Ascending aorta (tissue), 2 donors: ENCODE measurements around the gene ACTG1. TPM values are rescaled to one million over a fixed set of nuclear protein-coding genes. Genes with fewer than 3 reads are reported as not detected.

Source experiments
- DNase-seq, 2 donors: peaks; one replicate each; pipeline ENCODE4 v3.0.0-alpha.2; 2019; ENCODE audit warnings: low spot score in 2 of 2
- H3K27ac ChIP-seq, 2 donors: fragments of 200-600 bp; sonication (generic); one replicate each; pipeline ENCODE4 v1.5.1; 2016 to 2017; ENCODE audit warnings: mild to moderate bottlenecking in 1 of 2
- H3K27me3 ChIP-seq: fragments of 200-600 bp; sonication (generic); one replicate; pipeline ENCODE4 v1.5.1; 2017
- H3K36me3 ChIP-seq, 2 donors: fragments of 200-600 bp; sonication (generic); one replicate each; pipeline ENCODE4 v1.5.1; 2016
- H3K4me1 ChIP-seq, 2 donors: fragments of 200-600 bp; sonication (generic); one replicate each; pipeline ENCODE4 v1.5.1; 2016 to 2017; ENCODE audit warnings: mild to moderate bottlenecking in 1 of 2
- H3K4me3 ChIP-seq, 2 donors: fragments of 200-600 bp; sonication (generic); one replicate each; pipeline ENCODE4 v1.5.1; 2016 to 2017; ENCODE audit warnings: mild to moderate bottlenecking in 1 of 2
- H3K9me3 ChIP-seq, 2 donors: fragments of 200-600 bp; sonication (generic); one replicate each; pipeline ENCODE4 v1.5.1; 2016
- CTCF ChIP-seq, 3 experiments: fragments of 200-600 bp in 2 of 3; fragments of 450-650 bp in 1 of 3; sonication (generic) in 2 of 3; IDR thresholded peaks; one replicate each; pipeline ENCODE4 v1.5.1; 2016 to 2019; ENCODE audit warnings: antibody characterized with exemption in 3 of 3, mild to moderate bottlenecking in 1 of 3, moderate library complexity in 1 of 3
- intact Hi-C: fragments of 100-400 bp; cut with DNase I; formaldehyde crosslinking; loops from one replicate; pipeline ENCODE4 v1.15.1; 2023
- total RNA-seq: library from RNA; depleted of rRNA; stranded (reverse); fragments of >200 nt; gene quantifications from one replicate; pipeline ENCODE4 v1.1.0, GENCODE V29; 2016

ACTG1 gene
- total RNA-seq, 1 donor from 2014 or later = 6,075 TPM

- TF ChIP-seq CTCF (IDR thresholded peaks at IDR 0.05) = no peak
- intact Hi-C loops = loop anchor here (1.0 to 2.0 kb wide), 4 partner anchors 52 to 134 kb away; partner anchors contain the start of gene FAAP100
- Histone ChIP-seq H3K27ac (no peak overlapping the region), H3K36me3 (no peaks in the 10 kb centered on the region), H3K9me3 (no peaks in the 10 kb centered on the region), H3K27me3 (no peaks in the 10 kb centered on the region), H3K4me3 (peak overlapping the region; percentile 42 to 73), H3K4me1 (peaks cover 5 to 32% of the 10 kb centered on the region in 2 donors)
- DNase-seq = no peak
These were observed 32.2 kb downstream of the ACTG1 start for GRCh38 chr17:81480140-81481072.

- intact Hi-C loops = loop anchor here (2.0 kb wide), 3 partner anchors 51 to 133 kb away; partner anchors contain the start of gene FAAP100
- Histone ChIP-seq H3K27me3 (no peaks in the 10 kb centered on the region), H3K27ac (no peak overlapping the region), H3K4me3 (no peak overlapping the region), H3K4me1 (peaks cover 5 to 29% of the 10 kb centered on the region in 2 donors), H3K9me3 (no peaks in the 10 kb centered on the region), H3K36me3 (no peaks in the 10 kb centered on the region)
- no peak for DNase-seq
- TF ChIP-seq CTCF (IDR thresholded peaks at IDR 0.05) = no peak
These were observed 33.2 kb downstream of the ACTG1 start for GRCh38 chr17:81479175-81480071.

GRCh38 chr17:81478119-81478518, 34.5 kb downstream of the ACTG1 start:
- Histone ChIP-seq H3K27me3 (no peaks in the 10 kb centered on the region), H3K36me3 (no peaks in the 10 kb centered on the region), H3K4me3 (no peak overlapping the region), H3K9me3 (no peaks in the 10 kb centered on the region), H3K27ac (no peak overlapping the region), H3K4me1 (peaks cover 3 to 20% of the 10 kb centered on the region in 2 donors)
- intact Hi-C loops = no loop called here
- TF ChIP-seq CTCF (IDR thresholded peaks at IDR 0.05) = no peak
- DNase-seq = no peak

GRCh38 chr17:81477173-81477572, 35.4 kb downstream of the ACTG1 start:
- DNase-seq = no peak
- H3K27ac ChIP-seq = no peak overlapping the region
- H3K27me3 ChIP-seq = no peaks in the 10 kb centered on the region
- no peak for TF ChIP-seq CTCF (IDR thresholded peaks at IDR 0.05)
- H3K9me3 ChIP-seq = no peaks in the 10 kb centered on the region
- H3K4me1 ChIP-seq = peaks cover 3 to 20% of the 10 kb centered on the region in 2 donors
- intact Hi-C loops = no loop called here
- no peak overlapping the region for H3K4me3 ChIP-seq
- no peaks in the 10 kb centered on the region for H3K36me3 ChIP-seq

GRCh38 chr17:81476635-81477034, 36.0 kb downstream of the ACTG1 start:
- H3K36me3 ChIP-seq = no peaks in the 10 kb centered on the region
- intact Hi-C loops = no loop called here
- no peak for DNase-seq

More at GRCh38 chr17:81476635-81477034, 36.0 kb downstream of the ACTG1 start:
- Histone ChIP-seq H3K4me3 (no peak overlapping the region), H3K9me3 (no peaks in the 10 kb centered on the region), H3K4me1 (peaks cover 3 to 16% of the 10 kb centered on the region in 2 donors), H3K27ac (no peak overlapping the region), H3K27me3 (no peaks in the 10 kb centered on the region)
- TF ChIP-seq CTCF (IDR thresholded peaks at IDR 0.05) = no peak
